ENCODE results near the gene COX7B2. TPM values are rescaled to one million over a fixed set of nuclear protein-coding genes. Genes with fewer than 3 reads are reported as not detected.

The COX7B2 gene
- total and polyA plus RNA-seq, 2 donors (not counting 1 experiment from before 2014, with no cell fraction given): not detected

DNA sequence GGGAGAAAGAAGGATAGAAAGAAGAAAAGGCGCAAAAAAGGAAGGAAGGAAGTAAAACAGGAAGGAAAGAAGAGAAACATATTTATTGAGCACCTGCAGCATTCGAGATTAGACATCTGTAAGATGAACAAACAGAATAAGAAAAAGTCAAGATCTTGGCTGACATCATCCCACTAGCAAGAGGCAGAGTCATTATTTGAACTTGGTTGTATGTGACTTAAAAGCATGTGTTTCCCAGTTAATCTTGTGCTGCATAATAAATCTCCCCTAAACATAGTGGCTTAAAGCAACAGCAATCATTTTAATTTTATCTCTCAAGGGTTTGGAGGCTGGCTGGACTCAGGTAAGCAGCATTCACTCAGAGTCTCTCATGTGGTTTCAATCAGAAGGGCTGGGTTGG lies 38.5 kb upstream of the COX7B2 start:
- H3K9me3 Mint-ChIP-seq (ENCODE audit: insufficient read depth): no peaks in the 10 kb centered on the region
- ChIA-PET CTCF (no interaction called here), POLR2A (no interaction called here)
- H3K4me2 ChIP-seq (replicated peaks; ENCODE audit: low read depth, low read length, poor library complexity, severe bottlenecking): no peak overlapping the region
- no peak overlapping the region for H3K4me3 Mint-ChIP-seq
- H3K4me1 Mint-ChIP-seq: no peaks in the 10 kb centered on the region
- TF ChIP-seq, protein P1, sequence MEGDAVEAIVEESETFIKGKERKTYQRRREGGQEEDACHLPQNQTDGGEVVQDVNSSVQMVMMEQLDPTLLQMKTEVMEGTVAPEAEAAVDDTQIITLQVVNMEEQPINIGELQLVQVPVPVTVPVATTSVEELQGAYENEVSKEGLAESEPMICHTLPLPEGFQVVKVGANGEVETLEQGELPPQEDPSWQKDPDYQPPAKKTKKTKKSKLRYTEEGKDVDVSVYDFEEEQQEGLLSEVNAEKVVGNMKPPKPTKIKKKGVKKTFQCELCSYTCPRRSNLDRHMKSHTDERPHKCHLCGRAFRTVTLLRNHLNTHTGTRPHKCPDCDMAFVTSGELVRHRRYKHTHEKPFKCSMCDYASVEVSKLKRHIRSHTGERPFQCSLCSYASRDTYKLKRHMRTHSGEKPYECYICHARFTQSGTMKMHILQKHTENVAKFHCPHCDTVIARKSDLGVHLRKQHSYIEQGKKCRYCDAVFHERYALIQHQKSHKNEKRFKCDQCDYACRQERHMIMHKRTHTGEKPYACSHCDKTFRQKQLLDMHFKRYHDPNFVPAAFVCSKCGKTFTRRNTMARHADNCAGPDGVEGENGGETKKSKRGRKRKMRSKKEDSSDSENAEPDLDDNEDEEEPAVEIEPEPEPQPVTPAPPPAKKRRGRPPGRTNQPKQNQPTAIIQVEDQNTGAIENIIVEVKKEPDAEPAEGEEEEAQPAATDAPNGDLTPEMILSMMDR (IDR thresholded peaks at IDR 0.05): no peak
- no peak for TF ChIP-seq EZH2 (IDR thresholded peaks at IDR 0.05; ENCODE audit: borderline replicate concordance, insufficient read depth, low read depth, low read length, poor library complexity, severe bottlenecking)
- H3K27ac ChIP-seq (ENCODE audit: low read length in 2 of 2): no peak overlapping the region
- H3K9me3 ChIP-seq (ENCODE audit: control extremely low read depth in 1 of 3, control insufficient read depth in 2 of 3, insufficient read depth in 1 of 3, low read length in 2 of 3): no peaks in the 10 kb centered on the region
- no peak overlapping the region for H3K27ac Mint-ChIP-seq
- no peaks in the 10 kb centered on the region for H4K20me1 ChIP-seq (ENCODE audit: control insufficient read depth, insufficient read depth, low read length, poor library complexity, severe bottlenecking)
- no CpG with 5 or more reads among the region's 2 CpGs for WGBS (ENCODE audit: insufficient coverage)
- no peak for ATAC-seq (ENCODE audit: low read depth)
- no peaks in the 10 kb centered on the region for H3K36me3 ChIP-seq (replicated peaks in 1 of 2; ENCODE audit: control extremely low read depth in 1 of 2, control insufficient read depth in 1 of 2, extremely low read depth in 1 of 2, insufficient read depth in 2 of 2, low read length in 1 of 2)
- no peaks in the 10 kb centered on the region for H3K79me2 ChIP-seq (ENCODE audit: control insufficient read depth, insufficient read depth, low read length)
- H3K27me3 ChIP-seq (replicated peaks in 1 of 4; ENCODE audit: control extremely low read depth in 1 of 4, control insufficient read depth in 3 of 4, insufficient read depth in 4 of 4, low read length in 3 of 4): no peaks in the 10 kb centered on the region
- H3K4me3 ChIP-seq (ENCODE audit: control extremely low read depth in 1 of 5, extremely low read depth in 1 of 5, insufficient read depth in 1 of 5, low read depth in 2 of 5, low read length in 4 of 5): no peak overlapping the region
- H3K4me1 ChIP-seq (ENCODE audit: control insufficient read depth in 2 of 2, insufficient read depth in 2 of 2, low read length in 2 of 2): no peaks in the 10 kb centered on the region
- H3K27me3 Mint-ChIP-seq: no peaks in the 10 kb centered on the region
- no peak overlapping the region for H3K9ac ChIP-seq (ENCODE audit: low read length)
- no peak for DNase-seq
- no peak overlapping the region for H2AFZ ChIP-seq (ENCODE audit: insufficient read depth, low read depth, low read length, poor library complexity, severe bottlenecking)
- intact Hi-C loops (cut with micrococcal nuclease): no loop called here

DNA sequence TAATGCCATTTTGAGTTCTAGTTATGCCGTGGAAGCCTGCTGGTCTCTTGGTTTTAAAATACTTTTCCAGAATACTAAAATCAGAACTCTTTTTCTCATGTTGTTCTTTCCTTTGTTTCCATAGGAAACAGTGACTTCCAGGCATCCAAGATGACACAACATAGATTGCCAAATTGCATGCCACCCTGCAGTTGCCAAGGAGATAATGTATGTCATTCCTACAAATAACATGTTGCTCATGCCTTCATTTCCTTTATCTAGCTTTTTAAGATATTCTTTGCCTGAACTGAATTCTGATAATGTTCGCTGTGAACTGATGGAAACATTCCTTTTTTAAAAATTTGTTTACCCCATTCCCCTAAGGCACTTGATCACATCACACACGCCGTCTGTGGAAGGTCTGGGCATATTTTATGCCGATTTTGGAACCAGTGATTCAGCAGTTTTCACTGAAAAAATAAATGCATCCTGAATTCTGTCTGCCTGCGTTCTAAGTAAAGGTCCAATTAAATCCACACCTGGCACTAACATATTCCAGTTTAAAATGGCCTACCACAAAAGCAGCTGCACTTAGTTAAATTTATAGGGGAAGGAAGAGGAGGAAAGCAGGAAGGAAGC lies 38.0 kb upstream of the COX7B2 start:
- CTCF ChIA-PET: no interaction called here
- Histone ChIP-seq H3K79me2 (ENCODE audit: control insufficient read depth, insufficient read depth, low read length) (no peaks in the 10 kb centered on the region), H3K9ac (ENCODE audit: low read length) (no peak overlapping the region), H3K27me3 (replicated peaks in 1 of 4; ENCODE audit: control extremely low read depth in 1 of 4, control insufficient read depth in 3 of 4, insufficient read depth in 4 of 4, low read length in 3 of 4) (no peaks in the 10 kb centered on the region), H3K4me3 (ENCODE audit: control extremely low read depth in 1 of 5, extremely low read depth in 1 of 5, insufficient read depth in 1 of 5, low read depth in 2 of 5, low read length in 4 of 5) (no peak overlapping the region), H3K36me3 (replicated peaks in 1 of 2; ENCODE audit: control extremely low read depth in 1 of 2, control insufficient read depth in 1 of 2, extremely low read depth in 1 of 2, insufficient read depth in 2 of 2, low read length in 1 of 2) (no peaks in the 10 kb centered on the region), H3K4me2 (replicated peaks; ENCODE audit: low read depth, low read length, poor library complexity, severe bottlenecking) (no peak overlapping the region), H3K4me1 (ENCODE audit: control insufficient read depth in 2 of 2, insufficient read depth in 2 of 2, low read length in 2 of 2) (no peaks in the 10 kb centered on the region), H4K20me1 (ENCODE audit: control insufficient read depth, insufficient read depth, low read length, poor library complexity, severe bottlenecking) (no peaks in the 10 kb centered on the region), H3K27ac (ENCODE audit: low read length in 2 of 2) (no peak overlapping the region), H3K9me3 (ENCODE audit: control extremely low read depth in 1 of 3, control insufficient read depth in 2 of 3, insufficient read depth in 1 of 3, low read length in 2 of 3) (no peaks in the 10 kb centered on the region), H2AFZ (ENCODE audit: insufficient read depth, low read depth, low read length, poor library complexity, severe bottlenecking) (no peak overlapping the region)
- H3K4me1 Mint-ChIP-seq: no peaks in the 10 kb centered on the region
- ATAC-seq (ENCODE audit: low read depth): no peak
- no peak overlapping the region for H3K4me3 Mint-ChIP-seq
- POLR2A ChIA-PET: no interaction called here
- no peak for DNase-seq
- intact Hi-C loops (cut with micrococcal nuclease): no loop called here
- no peak overlapping the region for H3K27ac Mint-ChIP-seq
- TF ChIP-seq, protein P1 (IDR thresholded peaks at IDR 0.05): no peak
- TF ChIP-seq EZH2 (IDR thresholded peaks at IDR 0.05; ENCODE audit: borderline replicate concordance, insufficient read depth, low read depth, low read length, poor library complexity, severe bottlenecking): no peak
- H3K27me3 Mint-ChIP-seq: no peaks in the 10 kb centered on the region
- H3K9me3 Mint-ChIP-seq (ENCODE audit: insufficient read depth): no peaks in the 10 kb centered on the region
- 83% methylated on average over 4 of the region's 6 CpGs for WGBS (ENCODE audit: insufficient coverage)

Data from B cell (primary cell).